Skeletal muscle cell (primary cell): ENCODE data around the gene ATG4B.

Source experiments
- DNase-seq: peaks from one replicate; pipeline ENCODE4 v3.0.0-alpha.2; 2010; ENCODE audit warnings: low read depth
- H3K4me3 ChIP-seq: 2 replicates; pipeline ENCODE4 v1.5.1; 2011; ENCODE audit warnings: low read depth, mild to moderate bottlenecking, control low read depth, low read length, moderate library complexity

Gene ATG4B

GRCh38 chr2:241612156-241613016 lies 25.1 kb upstream of the ATG4B start:
- H3K4me3 ChIP-seq = no peak overlapping the region
- DNase-seq = no peak

- H3K4me3 ChIP-seq = no peak overlapping the region
- DNase-seq = no peak
Observed at GRCh38 chr2:241613017-241613780, 24.3 kb upstream of the ATG4B start.

GRCh38 chr2:241615041-241615440 lies 22.5 kb upstream of the ATG4B start:
- DNase-seq = no peak

GRCh38 chr2:241615522-241616052 lies 21.9 kb upstream of the ATG4B start:
- H3K4me3 ChIP-seq = no peak overlapping the region
- DNase-seq = no peak

More at GRCh38 chr2:241615041-241615440, 22.5 kb upstream of the ATG4B start:
- H3K4me3 ChIP-seq = no peak overlapping the region

- no peak overlapping the region for H3K4me3 ChIP-seq
- DNase-seq = no peak
Observed at GRCh38 chr2:241616168-241617125, 21.0 kb upstream of the ATG4B start.

GRCh38 chr2:241617431-241618154 lies 19.9 kb upstream of the ATG4B start:
- DNase-seq = no peak
- no peak overlapping the region for H3K4me3 ChIP-seq

GRCh38 chr2:241618296-241618805 lies 19.1 kb upstream of the ATG4B start:
- H3K4me3 ChIP-seq = no peak overlapping the region
- DNase-seq = no peak

GRCh38 chr2:241618829-241619228 lies 18.7 kb upstream of the ATG4B start:
- no peak for DNase-seq
- H3K4me3 ChIP-seq = no peak overlapping the region

- no peak overlapping the region for H3K4me3 ChIP-seq
- DNase-seq = no peak
Observed at GRCh38 chr2:241619597-241620418, 17.7 kb upstream of the ATG4B start.

GRCh38 chr2:241620419-241620769 lies 17.1 kb upstream of the ATG4B start:
- DNase-seq = peak; percentile 12
- no peak overlapping the region for H3K4me3 ChIP-seq

GRCh38 chr2:241627675-241628074 lies 9.8 kb upstream of the ATG4B start:
- DNase-seq = no peak
- H3K4me3 ChIP-seq = no peak overlapping the region

- H3K4me3 ChIP-seq = no peak overlapping the region
- DNase-seq = peak; percentile 16
Observed at GRCh38 chr2:241629762-241630435, 7.6 kb upstream of the ATG4B start.

GRCh38 chr2:241632478-241633325 lies 4.8 kb upstream of the ATG4B start:
- no peak for DNase-seq
- no peak overlapping the region for H3K4me3 ChIP-seq

GRCh38 chr2:241633561-241633960 lies 3.9 kb upstream of the ATG4B start:
- DNase-seq = no peak
- no peak overlapping the region for H3K4me3 ChIP-seq

GRCh38 chr2:241635756-241636155 lies 1.7 kb upstream of the ATG4B start:
- no peak for DNase-seq
- H3K4me3 ChIP-seq = peak overlapping the region; percentile 83
